ENCODE measurements around the gene SLC36A2.
"Not testable (repeated sequence)": the region's sequence is repeated elsewhere in the genome, so short reads cannot be mapped to it uniquely, and the experiment has no call there.

SLC36A2 gene

DNA sequence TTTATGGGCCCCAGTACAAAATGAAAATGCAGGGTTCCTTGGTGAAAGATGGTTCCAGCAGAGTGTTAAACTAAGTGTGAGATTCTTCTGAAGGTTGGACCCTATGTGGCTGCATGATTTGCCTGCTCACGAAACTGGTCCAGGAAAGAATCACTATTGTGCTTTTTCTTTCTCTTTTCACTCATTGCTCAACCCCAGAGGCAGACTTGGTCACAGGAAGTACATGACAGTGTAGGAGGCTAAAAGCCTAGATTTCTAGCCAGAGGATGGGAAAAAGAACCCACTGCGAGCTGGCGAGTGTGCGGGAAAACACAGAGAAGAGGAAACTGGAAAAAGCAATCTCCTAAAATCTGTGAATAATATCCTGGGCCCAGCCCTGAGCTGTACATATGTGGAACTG lies 18.6 kb downstream of the SLC36A2 start:
- Histone ChIP-seq H3K4me3 (ENCODE audit: low read length in 2 of 2) (no peak overlapping the region), H3K4me1 (ENCODE audit: control insufficient read depth, insufficient read depth, low read length) (no peaks in the 10 kb centered on the region), H3K9me3 (ENCODE audit: control insufficient read depth in 2 of 2, low read length in 2 of 2) (no peaks in the 10 kb centered on the region), H3K36me3 (ENCODE audit: control insufficient read depth in 2 of 2, insufficient read depth in 2 of 2, low read length in 2 of 2) (no peaks in the 10 kb centered on the region), H3K27me3 (ENCODE audit: control insufficient read depth in 1 of 2, insufficient read depth in 2 of 2, low read length in 2 of 2) (no peaks in the 10 kb centered on the region), H3K9ac (ENCODE audit: low read length in 2 of 2) (no peak overlapping the region), H3K27ac (ENCODE audit: low read length) (no peak overlapping the region)

- Histone ChIP-seq H3K27ac (ENCODE audit: low read length) (no peak overlapping the region), H3K4me1 (ENCODE audit: control insufficient read depth, insufficient read depth, low read length) (no peaks in the 10 kb centered on the region), H3K4me3 (ENCODE audit: low read length in 2 of 2) (no peak overlapping the region), H3K9me3 (ENCODE audit: control insufficient read depth in 2 of 2, low read length in 2 of 2) (no peaks in the 10 kb centered on the region), H3K27me3 (ENCODE audit: control insufficient read depth in 1 of 2, insufficient read depth in 2 of 2, low read length in 2 of 2) (no peaks in the 10 kb centered on the region), H3K36me3 (ENCODE audit: control insufficient read depth in 2 of 2, insufficient read depth in 2 of 2, low read length in 2 of 2) (no peaks in the 10 kb centered on the region), H3K9ac (ENCODE audit: low read length in 2 of 2) (no peak overlapping the region)
Measured at GRCh38 chr5:151327585-151327984, 19.8 kb downstream of the SLC36A2 start.

DNA sequence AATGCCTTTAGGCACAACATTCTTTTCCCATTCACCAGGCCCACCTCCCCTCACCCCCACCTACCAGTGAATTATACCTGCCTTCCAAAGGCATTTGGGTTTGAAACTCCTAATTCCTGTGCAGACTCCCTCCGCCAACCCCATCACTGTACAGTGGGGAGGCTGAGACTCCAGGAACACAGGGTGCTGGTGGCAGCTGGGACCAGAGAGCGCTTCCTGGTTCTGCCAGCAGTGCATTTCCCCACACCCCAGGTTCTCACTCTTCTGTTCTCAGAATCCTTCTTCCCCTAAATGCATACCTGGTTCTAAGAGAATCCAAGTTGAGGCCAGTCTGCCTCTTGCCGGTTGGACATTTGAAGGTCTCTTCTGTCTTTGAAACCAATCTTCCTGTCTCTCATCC lies 21.1 kb downstream of the SLC36A2 start:
- Histone ChIP-seq H3K27me3 (ENCODE audit: control insufficient read depth in 1 of 2, insufficient read depth in 2 of 2, low read length in 2 of 2) (no peaks in the 10 kb centered on the region), H3K4me1 (ENCODE audit: control insufficient read depth, insufficient read depth, low read length) (no peaks in the 10 kb centered on the region), H3K36me3 (ENCODE audit: control insufficient read depth in 2 of 2, insufficient read depth in 2 of 2, low read length in 2 of 2) (no peaks in the 10 kb centered on the region), H3K4me3 (ENCODE audit: low read length in 2 of 2) (no peak overlapping the region), H3K9ac (ENCODE audit: low read length in 2 of 2) (no peak overlapping the region), H3K9me3 (ENCODE audit: control insufficient read depth in 2 of 2, low read length in 2 of 2) (no peaks in the 10 kb centered on the region), H3K27ac (ENCODE audit: low read length) (no peak overlapping the region)

DNA sequence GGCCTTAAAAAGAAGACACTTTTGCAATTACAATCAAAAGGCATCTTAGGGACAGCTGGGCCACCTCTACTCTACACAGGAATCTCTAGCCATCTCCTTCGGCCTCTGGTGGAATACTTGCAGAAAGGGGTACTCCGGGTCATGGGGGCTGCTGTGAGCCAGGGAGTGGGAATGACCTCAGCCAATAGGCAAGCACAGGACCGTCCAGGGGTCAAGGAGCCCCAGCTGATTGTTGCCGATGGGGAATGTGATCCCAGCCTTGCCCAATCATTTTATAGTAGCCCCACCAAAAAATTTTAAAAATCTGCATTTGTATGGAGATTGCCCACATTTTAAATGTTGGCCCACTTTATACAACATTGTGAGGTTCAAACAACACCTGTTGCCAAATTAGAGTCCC lies 26.9 kb downstream of the SLC36A2 start:
- H3K4me3 ChIP-seq (ENCODE audit: low read length in 2 of 2): no peak overlapping the region
- peaks cover 3% of the 10 kb centered on the region for H3K4me1 ChIP-seq (ENCODE audit: control insufficient read depth, insufficient read depth, low read length)
- no peaks in the 10 kb centered on the region for H3K27me3 ChIP-seq (ENCODE audit: control insufficient read depth in 1 of 2, insufficient read depth in 2 of 2, low read length in 2 of 2)

GRCh38 chr5:151318850-151319732 lies 28.3 kb downstream of the SLC36A2 start:
- H3K9me3 ChIP-seq (ENCODE audit: control insufficient read depth in 2 of 2, low read length in 2 of 2): no peaks in the 10 kb centered on the region
- no peak overlapping the region for H3K27ac ChIP-seq (ENCODE audit: low read length)
- H3K36me3 ChIP-seq (ENCODE audit: control insufficient read depth in 2 of 2, insufficient read depth in 2 of 2, low read length in 2 of 2): no peaks in the 10 kb centered on the region
- H3K9ac ChIP-seq (ENCODE audit: low read length in 2 of 2): peak overlapping the region in 1 of 2 donors; percentile 12
- H3K4me3 ChIP-seq (ENCODE audit: low read length in 2 of 2): no peak overlapping the region
- H3K27me3 ChIP-seq (ENCODE audit: control insufficient read depth in 1 of 2, insufficient read depth in 2 of 2, low read length in 2 of 2): no peaks in the 10 kb centered on the region
- peaks cover 3% of the 10 kb centered on the region for H3K4me1 ChIP-seq (ENCODE audit: control insufficient read depth, insufficient read depth, low read length)

More for the DNA sequence above, 26.9 kb downstream of the SLC36A2 start:
- H3K36me3 ChIP-seq (ENCODE audit: control insufficient read depth in 2 of 2, insufficient read depth in 2 of 2, low read length in 2 of 2): no peaks in the 10 kb centered on the region
- H3K27ac ChIP-seq (ENCODE audit: low read length): no peak overlapping the region
- no peak overlapping the region for H3K9ac ChIP-seq (ENCODE audit: low read length in 2 of 2)
- no peaks in the 10 kb centered on the region for H3K9me3 ChIP-seq (ENCODE audit: control insufficient read depth in 2 of 2, low read length in 2 of 2)

GRCh38 chr5:151317871-151318270 lies 29.5 kb downstream of the SLC36A2 start:
- Histone ChIP-seq H3K27me3 (ENCODE audit: control insufficient read depth in 1 of 2, insufficient read depth in 2 of 2, low read length in 2 of 2) (no peaks in the 10 kb centered on the region), H3K9ac (ENCODE audit: low read length in 2 of 2) (no peak overlapping the region), H3K9me3 (ENCODE audit: control insufficient read depth in 2 of 2, low read length in 2 of 2) (no peaks in the 10 kb centered on the region), H3K36me3 (ENCODE audit: control insufficient read depth in 2 of 2, insufficient read depth in 2 of 2, low read length in 2 of 2) (no peaks in the 10 kb centered on the region), H3K4me1 (ENCODE audit: control insufficient read depth, insufficient read depth, low read length) (peaks cover 3% of the 10 kb centered on the region), H3K27ac (ENCODE audit: low read length) (no peak overlapping the region), H3K4me3 (ENCODE audit: low read length in 2 of 2) (no peak overlapping the region)

DNA sequence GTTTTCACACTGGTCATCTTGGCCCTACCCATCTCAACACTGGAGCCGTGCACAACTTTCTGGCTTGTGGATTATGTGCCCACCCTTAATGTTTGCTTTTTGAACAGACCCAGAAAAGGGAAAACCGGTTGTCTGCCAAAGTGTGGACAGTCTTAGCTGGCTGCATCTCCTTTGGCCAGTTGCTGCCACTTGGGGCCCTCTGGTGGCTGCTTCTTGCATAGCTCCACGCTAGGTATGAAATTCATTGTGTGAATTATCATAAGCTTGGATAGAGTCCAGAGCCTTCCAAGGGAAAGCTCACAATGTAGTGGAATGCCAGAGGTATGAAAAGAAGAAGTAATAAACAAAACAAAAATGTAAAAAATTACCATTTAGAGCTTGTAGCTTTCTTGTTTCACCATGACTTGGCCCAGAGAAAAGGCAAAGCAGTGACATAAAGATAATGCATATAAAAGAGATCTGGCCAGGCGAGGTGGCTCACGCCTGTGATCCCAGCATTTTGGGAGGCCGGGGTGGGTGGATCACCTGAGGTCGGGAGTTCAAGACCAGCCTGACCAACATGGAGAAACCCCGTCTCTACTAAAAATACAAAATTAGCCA lies 31.3 kb downstream of the SLC36A2 start:
- Histone ChIP-seq H3K27me3 (ENCODE audit: control insufficient read depth in 1 of 2, insufficient read depth in 2 of 2, low read length in 2 of 2) (no peaks in the 10 kb centered on the region), H3K27ac (ENCODE audit: low read length) (no peak overlapping the region), H3K36me3 (ENCODE audit: control insufficient read depth in 2 of 2, insufficient read depth in 2 of 2, low read length in 2 of 2) (no peaks in the 10 kb centered on the region), H3K9ac (ENCODE audit: low read length in 2 of 2) (no peak overlapping the region), H3K4me1 (ENCODE audit: control insufficient read depth, insufficient read depth, low read length) (peaks cover 3% of the 10 kb centered on the region), H3K4me3 (ENCODE audit: low read length in 2 of 2) (no peak overlapping the region), H3K9me3 (ENCODE audit: control insufficient read depth in 2 of 2, low read length in 2 of 2) (peaks cover 0 to 4% of the 10 kb centered on the region in 2 donors)

DNA sequence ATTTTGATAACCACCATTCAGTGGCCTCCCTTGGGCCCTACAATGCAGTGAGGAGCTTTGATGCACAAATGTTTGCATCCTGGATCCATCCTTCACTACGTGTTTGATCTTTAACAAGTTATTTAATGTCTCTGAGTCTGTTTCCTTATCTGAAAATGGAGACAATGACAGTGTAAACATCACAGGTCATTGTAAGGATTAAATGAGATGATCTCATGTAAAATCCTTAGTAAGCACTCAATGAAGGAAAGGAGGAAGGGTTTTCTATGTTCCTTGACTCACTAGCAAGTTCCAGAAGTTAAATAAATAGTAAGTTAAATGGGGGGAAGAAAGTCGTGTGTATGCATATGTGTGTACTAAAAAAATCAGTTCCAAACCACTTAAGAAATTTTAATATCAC lies 34.0 kb downstream of the SLC36A2 start:
- Histone ChIP-seq H3K36me3 (ENCODE audit: control insufficient read depth in 2 of 2, insufficient read depth in 2 of 2, low read length in 2 of 2) (no peaks in the 10 kb centered on the region), H3K4me1 (ENCODE audit: control insufficient read depth, insufficient read depth, low read length) (no peaks in the 10 kb centered on the region), H3K27me3 (ENCODE audit: control insufficient read depth in 1 of 2, insufficient read depth in 2 of 2, low read length in 2 of 2) (no peaks in the 10 kb centered on the region), H3K9me3 (ENCODE audit: control insufficient read depth in 2 of 2, low read length in 2 of 2) (peaks cover 0 to 4% of the 10 kb centered on the region in 2 donors), H3K9ac (ENCODE audit: low read length in 2 of 2) (no peak overlapping the region), H3K27ac (ENCODE audit: low read length) (no peak overlapping the region), H3K4me3 (ENCODE audit: low read length in 2 of 2) (no peak overlapping the region)

- Histone ChIP-seq H3K9me3 (ENCODE audit: control insufficient read depth in 2 of 2, low read length in 2 of 2) (peaks cover 0 to 4% of the 10 kb centered on the region in 2 donors), H3K9ac (ENCODE audit: low read length in 2 of 2) (no peak overlapping the region), H3K4me3 (ENCODE audit: low read length in 2 of 2) (no peak overlapping the region), H3K27me3 (ENCODE audit: control insufficient read depth in 1 of 2, insufficient read depth in 2 of 2, low read length in 2 of 2) (no peaks in the 10 kb centered on the region), H3K36me3 (ENCODE audit: control insufficient read depth in 2 of 2, insufficient read depth in 2 of 2, low read length in 2 of 2) (no peaks in the 10 kb centered on the region), H3K4me1 (ENCODE audit: control insufficient read depth, insufficient read depth, low read length) (no peaks in the 10 kb centered on the region), H3K27ac (ENCODE audit: low read length) (no peak overlapping the region)
Measured at GRCh38 chr5:151312756-151313324, 34.5 kb downstream of the SLC36A2 start.

GRCh38 chr5:151310932-151311331 lies 36.4 kb downstream of the SLC36A2 start:
- Histone ChIP-seq H3K9me3 (ENCODE audit: control insufficient read depth in 2 of 2, low read length in 2 of 2) (peaks cover 0 to 4% of the 10 kb centered on the region in 2 donors), H3K4me3 (ENCODE audit: low read length in 2 of 2) (no peak overlapping the region), H3K27ac (ENCODE audit: low read length) (no peak overlapping the region), H3K9ac (ENCODE audit: low read length in 2 of 2) (no peak overlapping the region), H3K36me3 (ENCODE audit: control insufficient read depth in 2 of 2, insufficient read depth in 2 of 2, low read length in 2 of 2) (no peaks in the 10 kb centered on the region), H3K27me3 (ENCODE audit: control insufficient read depth in 1 of 2, insufficient read depth in 2 of 2, low read length in 2 of 2) (no peaks in the 10 kb centered on the region), H3K4me1 (ENCODE audit: control insufficient read depth, insufficient read depth, low read length) (no peaks in the 10 kb centered on the region)

- not testable (repeated sequence) for H3K4me3 ChIP-seq (ENCODE audit: low read length in 2 of 2); H3K9me3 ChIP-seq (ENCODE audit: control insufficient read depth in 2 of 2, low read length in 2 of 2); H3K9ac ChIP-seq (ENCODE audit: low read length in 2 of 2); H3K36me3 ChIP-seq (ENCODE audit: control insufficient read depth in 2 of 2, insufficient read depth in 2 of 2, low read length in 2 of 2); H3K27ac ChIP-seq (ENCODE audit: low read length); H3K27me3 ChIP-seq (ENCODE audit: control insufficient read depth in 1 of 2, insufficient read depth in 2 of 2, low read length in 2 of 2); H3K4me1 ChIP-seq (ENCODE audit: control insufficient read depth, insufficient read depth, low read length)
Measured at GRCh38 chr5:151309821-151310220, 37.5 kb downstream of the SLC36A2 start.
